HG03097 (cell line): ENCODE measurements around the gene ABTB2.

Source experiments
- ATAC-seq: cut with Tn5 transposase; IDR thresholded peaks from one replicate; pipeline ENCODE4 v1.9.1; 2021; ENCODE audit not compliant: unreplicated experiment, low FRiP score

Gene ABTB2

GRCh38 chr11:34363363-34364084 lies 5.7 kb upstream of the ABTB2 start:
- no peak for ATAC-seq

- no peak for ATAC-seq
These were observed 2.2 kb upstream of the ABTB2 start for GRCh38 chr11:34360046-34360445.

GRCh38 chr11:34359548-34359891 lies 1.7 kb upstream of the ABTB2 start:
- no peak for ATAC-seq

GRCh38 chr11:34358728-34359547 lies 1.1 kb upstream of the ABTB2 start:
- ATAC-seq = peak; percentile 14

DNA sequence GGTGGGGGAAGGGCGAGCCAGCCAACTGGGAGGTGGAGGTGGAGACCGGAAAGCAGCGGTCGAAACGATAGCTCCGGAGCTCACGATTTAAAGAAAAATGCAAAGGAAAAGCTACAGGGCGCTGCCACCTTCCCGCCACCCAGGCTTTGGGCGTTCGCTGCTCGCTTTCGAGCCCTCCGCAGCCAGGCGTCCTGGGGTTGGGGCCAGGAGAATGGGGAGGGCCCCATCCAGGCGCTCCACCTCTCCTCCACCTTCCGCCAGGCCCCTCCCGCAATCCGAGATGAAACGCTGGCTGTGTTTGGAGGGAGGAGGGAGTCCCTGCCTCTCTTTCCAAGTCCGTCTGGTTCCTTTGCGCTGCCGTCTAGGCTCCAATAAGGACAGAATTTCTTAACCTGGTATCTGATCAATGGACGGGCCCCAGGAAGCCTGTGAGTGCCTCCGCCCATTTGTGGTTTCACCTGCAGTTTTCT lies 483 bp upstream of the ABTB2 start:
- peak; percentile 13 for ATAC-seq

GRCh38 chr11:34356913-34357700 lies 703 bp downstream of the ABTB2 start:
- ATAC-seq = peak; percentile 7

DNA sequence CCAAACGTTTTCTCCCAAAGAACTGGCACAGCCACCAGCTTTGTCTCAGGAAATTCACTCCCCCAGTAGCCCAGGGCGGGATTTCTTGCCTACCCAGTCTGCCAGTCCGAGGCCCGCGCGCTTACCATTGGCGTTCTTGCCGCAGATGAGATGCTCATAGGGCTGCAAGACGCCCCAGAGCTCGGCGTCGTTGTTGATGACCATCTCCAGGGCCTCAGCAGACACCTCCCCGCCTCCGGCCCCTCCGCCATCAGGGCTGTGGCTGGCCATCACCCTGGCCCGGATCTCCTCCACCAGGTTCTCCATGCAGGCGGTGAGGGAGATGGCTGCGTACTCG lies 1.3 kb downstream of the ABTB2 start:
- no peak for ATAC-seq

- ATAC-seq = no peak
These were observed 1.7 kb downstream of the ABTB2 start for GRCh38 chr11:34356130-34356529.

DNA sequence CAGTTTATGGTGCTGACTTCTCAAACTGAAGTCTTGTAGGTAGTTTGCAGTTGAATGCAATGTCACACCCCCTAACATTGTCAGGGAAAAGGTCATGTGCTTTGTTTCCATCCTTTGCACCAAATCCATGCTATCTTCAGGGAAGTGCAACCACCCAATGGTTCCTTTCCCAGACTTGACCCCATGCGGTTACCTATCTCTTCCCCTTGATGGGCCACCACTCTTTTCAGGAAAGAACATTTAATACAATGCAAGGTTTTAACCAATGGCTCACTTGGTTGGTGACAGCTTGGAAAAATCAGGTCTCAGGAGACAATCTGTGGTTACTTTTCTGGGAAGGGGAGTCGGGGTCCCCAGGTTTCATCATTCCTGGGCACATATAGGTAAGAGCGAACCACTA lies 2.1 kb downstream of the ABTB2 start:
- ATAC-seq = no peak

GRCh38 chr11:34354782-34355181 lies 3.0 kb downstream of the ABTB2 start:
- no peak for ATAC-seq

DNA sequence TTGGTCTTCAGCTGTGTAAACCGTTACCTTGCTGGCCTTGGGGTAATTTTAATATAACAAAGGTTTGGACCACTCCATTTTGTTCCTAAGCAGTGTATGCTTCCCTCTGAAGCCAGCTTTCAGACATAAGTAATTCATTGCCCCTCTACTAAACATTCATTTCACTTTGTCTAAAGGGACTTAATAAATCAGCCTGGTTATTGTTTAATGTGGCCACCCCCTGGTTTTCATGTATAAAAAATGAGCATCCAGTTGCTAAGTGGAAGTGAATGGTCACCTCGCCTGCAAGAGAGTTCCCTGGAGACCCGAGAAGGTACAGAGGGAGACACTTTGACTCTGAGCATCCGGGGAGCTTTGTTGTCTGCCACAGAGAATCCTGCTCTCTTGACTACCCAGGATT lies 3.9 kb downstream of the ABTB2 start:
- ATAC-seq = no peak

DNA sequence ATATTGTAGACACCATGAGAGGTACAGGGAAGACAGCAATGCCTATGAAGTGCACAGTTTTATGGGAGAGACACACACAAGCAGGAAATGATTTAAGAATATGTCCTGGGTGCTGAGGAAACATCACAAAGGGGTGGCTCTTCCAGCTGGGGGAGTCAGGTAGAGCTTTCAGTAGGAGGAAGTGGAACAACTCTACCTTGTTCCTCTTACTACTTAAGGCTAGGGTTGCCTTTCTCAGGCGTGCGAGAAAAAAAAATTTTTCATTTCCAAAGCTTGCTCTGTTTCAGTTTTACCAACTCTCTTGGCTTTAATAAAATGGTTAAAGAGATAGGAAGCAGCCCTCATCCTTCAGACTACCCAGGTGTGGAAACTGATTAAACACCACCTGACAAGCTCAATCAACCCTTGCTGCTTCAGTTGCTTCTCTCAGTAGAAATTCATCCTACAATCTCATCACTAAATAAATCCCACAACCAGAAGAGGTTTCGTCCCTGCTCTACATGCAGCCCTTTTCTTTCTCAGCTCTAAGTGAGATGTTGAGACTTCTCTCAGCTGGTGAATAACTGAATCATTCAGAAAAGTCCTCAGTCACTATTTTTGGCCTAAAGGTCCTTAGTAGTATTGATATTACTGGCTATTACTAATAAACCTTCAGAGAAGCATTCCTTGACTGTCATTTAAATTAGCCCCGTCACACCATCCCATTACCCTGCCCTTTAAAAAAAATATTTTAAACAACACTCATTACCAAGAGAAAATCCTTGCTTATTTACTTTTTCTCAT lies 5.9 kb downstream of the ABTB2 start:
- no peak for ATAC-seq

DNA sequence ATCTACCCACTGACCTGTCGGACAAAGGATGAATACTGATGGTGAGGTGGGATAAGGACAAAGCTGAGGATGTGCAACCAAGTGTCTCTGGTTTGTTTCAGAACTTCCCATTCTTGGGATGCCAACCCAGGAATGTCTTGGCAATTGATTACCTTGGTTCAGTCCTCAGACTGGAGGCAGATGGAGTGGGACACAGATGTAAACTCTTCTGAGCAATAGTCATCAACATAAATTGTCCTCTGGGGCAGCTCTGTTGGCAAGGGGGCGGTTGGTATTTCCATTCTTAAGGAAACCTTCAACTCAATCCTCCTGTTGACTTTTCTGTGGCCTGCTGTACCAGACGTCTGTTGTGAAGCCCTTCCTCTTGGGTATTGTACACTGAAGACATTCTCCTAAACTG lies 6.8 kb downstream of the ABTB2 start:
- ATAC-seq = no peak

- no peak for ATAC-seq
These were observed 7.9 kb downstream of the ABTB2 start for GRCh38 chr11:34349882-34350281.

DNA sequence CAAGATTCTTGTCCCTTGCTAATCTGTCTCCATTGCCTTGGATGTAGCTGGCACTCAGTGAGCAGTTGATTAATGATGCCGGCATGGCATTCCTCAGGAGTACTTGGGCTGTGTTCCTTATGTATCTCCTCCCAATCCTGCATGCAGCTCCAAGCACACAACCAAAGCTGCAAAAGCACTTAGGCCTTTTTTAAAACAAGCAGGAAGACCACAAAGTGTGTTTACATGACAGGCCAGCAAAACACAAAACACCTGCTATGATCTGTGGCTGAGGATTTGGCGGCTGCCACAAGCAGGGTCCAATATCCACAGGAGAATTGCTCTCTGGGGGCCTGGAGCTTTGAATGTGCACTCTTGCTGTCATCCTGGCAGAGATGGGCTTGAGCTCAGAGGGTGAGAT lies 8.9 kb downstream of the ABTB2 start:
- ATAC-seq = no peak

- ATAC-seq = no peak
These were observed 9.7 kb downstream of the ABTB2 start for GRCh38 chr11:34348096-34348495.

DNA sequence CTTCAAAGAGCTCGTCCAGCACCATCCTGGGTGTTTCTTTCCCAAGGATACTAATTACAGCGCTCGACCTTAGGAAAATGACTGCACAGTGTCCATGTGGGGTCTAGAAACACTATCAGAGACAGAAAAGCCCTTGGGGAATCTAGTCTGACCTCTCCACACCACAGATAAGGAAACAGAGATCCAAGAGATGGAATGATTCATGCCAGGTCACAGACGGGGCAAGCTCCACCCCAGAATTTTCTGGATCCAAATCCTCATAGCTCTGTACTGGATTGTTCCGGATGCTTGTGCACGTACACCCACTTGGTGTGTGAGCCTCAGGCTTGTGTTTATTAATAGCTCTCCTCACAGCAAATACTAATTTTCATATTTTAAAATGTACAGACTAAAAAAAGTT lies 11.3 kb downstream of the ABTB2 start:
- no peak for ATAC-seq

DNA sequence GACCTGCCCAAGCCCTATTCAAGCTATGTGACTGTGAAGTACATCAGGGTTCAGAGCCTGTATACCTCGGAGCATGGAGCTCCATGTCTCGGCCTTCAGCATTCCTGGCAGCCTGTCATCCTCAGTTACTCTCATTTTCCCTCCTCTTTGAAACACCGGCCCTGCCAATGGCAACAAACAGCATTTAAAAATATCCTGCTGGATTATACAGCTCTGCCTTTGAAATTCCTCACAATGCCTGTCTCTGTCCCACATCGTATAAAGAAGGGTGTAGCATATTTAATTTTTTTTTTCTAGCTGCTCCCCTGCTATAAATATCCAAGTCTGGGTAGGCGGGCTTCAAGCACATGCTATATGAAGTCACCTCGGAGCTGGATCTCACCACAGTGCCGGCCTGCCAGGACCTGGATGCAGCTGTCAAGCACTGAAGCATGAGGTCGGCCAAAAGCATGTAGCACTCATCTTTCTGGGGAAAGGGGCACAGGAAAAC lies 11.8 kb downstream of the ABTB2 start:
- no peak for ATAC-seq

- no peak for ATAC-seq
These were observed 12.3 kb downstream of the ABTB2 start for GRCh38 chr11:34345540-34345876.

GRCh38 chr11:34344768-34345539 lies 12.9 kb downstream of the ABTB2 start:
- no peak for ATAC-seq
